ENCODE results near the gene TDRD1. TPM values are rescaled to one million over a fixed set of nuclear protein-coding genes. Genes with fewer than 3 reads are reported as not detected.

TDRD1 gene
- total RNA-seq, 1 experiment from 2014 or later = not detected

- no peak for DNase-seq
- Mint-ChIP-seq H3K27ac (ENCODE audit: unreplicated experiment) (no peak overlapping the region), H3K36me3 (ENCODE audit: insufficient read depth, unreplicated experiment) (no peaks in the 10 kb centered on the region), H3K27me3 (ENCODE audit: unreplicated experiment) (no peaks in the 10 kb centered on the region), H3K4me1 (ENCODE audit: low read depth, unreplicated experiment) (no peaks in the 10 kb centered on the region), H3K4me3 (ENCODE audit: low read depth, unreplicated experiment) (no peak overlapping the region), H3K9me3 (ENCODE audit: low read depth, unreplicated experiment) (no peaks in the 10 kb centered on the region)
- CTCF ChIA-PET = no interaction called here
- intact Hi-C loops (cut with micrococcal nuclease; ENCODE audit: unreplicated experiment) = no loop called here
- no TSS peak for BruUV-seq (replicated peaks)
- no peak for TF ChIP-seq CTCF (IDR thresholded peaks at IDR 0.05; ENCODE audit: unreplicated experiment)
Observed at GRCh38 chr10:114199239-114199638, 20.1 kb downstream of the TDRD1 start.

- no peaks in the 10 kb centered on the region for H3K9me3 Mint-ChIP-seq (ENCODE audit: low read depth, unreplicated experiment)
- CTCF ChIA-PET = no interaction called here
- no TSS peak for BruUV-seq (replicated peaks)
- H3K36me3 Mint-ChIP-seq (ENCODE audit: insufficient read depth, unreplicated experiment) = no peaks in the 10 kb centered on the region
- DNase-seq = no peak
- no peak overlapping the region for H3K4me3 Mint-ChIP-seq (ENCODE audit: low read depth, unreplicated experiment)
- no peaks in the 10 kb centered on the region for H3K4me1 Mint-ChIP-seq (ENCODE audit: low read depth, unreplicated experiment)
- no peaks in the 10 kb centered on the region for H3K27me3 Mint-ChIP-seq (ENCODE audit: unreplicated experiment)
- H3K27ac Mint-ChIP-seq (ENCODE audit: unreplicated experiment) = no peak overlapping the region
- no peak for TF ChIP-seq CTCF (IDR thresholded peaks at IDR 0.05; ENCODE audit: unreplicated experiment)
- intact Hi-C loops (cut with micrococcal nuclease; ENCODE audit: unreplicated experiment) = no loop called here
Observed at GRCh38 chr10:114202812-114203211, 23.7 kb downstream of the TDRD1 start.

- TF ChIP-seq CTCF (IDR thresholded peaks at IDR 0.05; ENCODE audit: unreplicated experiment) = no peak
- H3K4me3 Mint-ChIP-seq (ENCODE audit: low read depth, unreplicated experiment) = no peak overlapping the region
- CTCF ChIA-PET = interaction anchor here (0.5 to 1.3 kb wide), 2 partner anchors 9 to 14 kb away, joined by 3 to 5 read pairs; no protein-coding TSS in a partner anchor
- no peaks in the 10 kb centered on the region for H3K4me1 Mint-ChIP-seq (ENCODE audit: low read depth, unreplicated experiment)
- H3K27me3 Mint-ChIP-seq (ENCODE audit: unreplicated experiment) = no peaks in the 10 kb centered on the region
- no peak overlapping the region for H3K27ac Mint-ChIP-seq (ENCODE audit: unreplicated experiment)
- BruUV-seq (replicated peaks) = no TSS peak
- intact Hi-C loops (cut with micrococcal nuclease; ENCODE audit: unreplicated experiment) = no loop called here
- no peak for DNase-seq
- H3K36me3 Mint-ChIP-seq (ENCODE audit: insufficient read depth, unreplicated experiment) = no peaks in the 10 kb centered on the region
- no peaks in the 10 kb centered on the region for H3K9me3 Mint-ChIP-seq (ENCODE audit: low read depth, unreplicated experiment)
Observed at GRCh38 chr10:114206902-114207301, 27.7 kb downstream of the TDRD1 start.

GRCh38 chr10:114207349-114207748, 28.2 kb downstream of the TDRD1 start:
- CTCF ChIA-PET = interaction anchor here (0.5 to 1.3 kb wide), 2 partner anchors 9 to 14 kb away, joined by 3 to 5 read pairs; no protein-coding TSS in a partner anchor
- Mint-ChIP-seq H3K27me3 (ENCODE audit: unreplicated experiment) (no peaks in the 10 kb centered on the region), H3K9me3 (ENCODE audit: low read depth, unreplicated experiment) (no peaks in the 10 kb centered on the region), H3K36me3 (ENCODE audit: insufficient read depth, unreplicated experiment) (no peaks in the 10 kb centered on the region), H3K27ac (ENCODE audit: unreplicated experiment) (no peak overlapping the region), H3K4me1 (ENCODE audit: low read depth, unreplicated experiment) (no peaks in the 10 kb centered on the region), H3K4me3 (ENCODE audit: low read depth, unreplicated experiment) (no peak overlapping the region)
- intact Hi-C loops (cut with micrococcal nuclease; ENCODE audit: unreplicated experiment) = no loop called here
- no TSS peak for BruUV-seq (replicated peaks)
- DNase-seq = no peak
- TF ChIP-seq CTCF (IDR thresholded peaks at IDR 0.05; ENCODE audit: unreplicated experiment) = no peak

All from Calu3 (cell line).